Measurements from ENCODE around the gene SECISBP2. TPM values are rescaled to one million over a fixed set of nuclear protein-coding genes. Genes with fewer than 3 reads are reported as not detected.
"Not testable (repeated sequence)": the region's sequence is repeated elsewhere in the genome, so short reads cannot be mapped to it uniquely, and the experiment has no call there.

Gene SECISBP2
- total and polyA plus RNA-seq, 11 donors = 13.0 to 27.5 (median 15.5) TPM

GRCh38 chr9:89293014-89293413, 25.3 kb upstream of the SECISBP2 start:
- 92 to 100% (median 96%) methylated on average over 1 of the region's 1 CpG for WGBS, 4 donors
- Histone ChIP-seq H3K27ac (no peak overlapping the region), H3K9me3 (peaks cover 0 to 7% (median 2%) of the 10 kb centered on the region in 12 donors), H3K27me3 (no peaks in the 10 kb centered on the region), H3K4me3 (no peak overlapping the region), H3K36me3 (no peaks in the 10 kb centered on the region), H3K4me1 (no peaks in the 10 kb centered on the region)
- TF ChIP-seq POLR2A (IDR thresholded peaks at IDR 0.05) (no peak), CTCF (IDR thresholded peaks at IDR 0.05) (no peak)
- ATAC-seq (no peak), DNase-seq (no peak)
- intact Hi-C loops (cut with DNase I) = no loop called here

GRCh38 chr9:89295400-89295799, 22.9 kb upstream of the SECISBP2 start:
- DNase-seq (no peak), ATAC-seq (no peak)
- Histone ChIP-seq H3K4me3 (no peak overlapping the region), H3K36me3 (no peaks in the 10 kb centered on the region), H3K9me3 (peaks cover 0 to 7% (median 2%) of the 10 kb centered on the region in 12 donors), H3K27me3 (no peaks in the 10 kb centered on the region), H3K27ac (no peak overlapping the region), H3K4me1 (no peaks in the 10 kb centered on the region)
- no peak for TF ChIP-seq CTCF (IDR thresholded peaks at IDR 0.05)
- TF ChIP-seq POLR2A (IDR thresholded peaks at IDR 0.05) = no peak
- intact Hi-C loops (cut with DNase I) = no loop called here
- WGBS, 4 donors = 38 to 49% (median 41%) methylated on average over 5 of the region's 5 CpGs

- H3K9me3 ChIP-seq; H3K27me3 ChIP-seq; DNase-seq; ATAC-seq; H3K27ac ChIP-seq; H3K4me3 ChIP-seq; H3K4me1 ChIP-seq; intact Hi-C loops (cut with DNase I); H3K36me3 ChIP-seq: not testable (repeated sequence)
- 45 to 55% (median 54%) methylated on average over 2 of the region's 2 CpGs for WGBS, 4 donors
These were observed 16.3 kb upstream of the SECISBP2 start for GRCh38 chr9:89301996-89302395.

GRCh38 chr9:89304020-89304833, 14.1 kb upstream of the SECISBP2 start:
- no peak for ATAC-seq
- no peaks in the 10 kb centered on the region for H3K27me3 ChIP-seq
- peaks cover 0 to 4% (median under 1%) of the 10 kb centered on the region in 12 donors for H3K4me1 ChIP-seq
- 84 to 88% (median 85%) methylated on average over 7 of the region's 7 CpGs for WGBS, 4 donors
- no peaks in the 10 kb centered on the region for H3K9me3 ChIP-seq
- no peak overlapping the region for H3K27ac ChIP-seq
- no peak for DNase-seq
- no peak overlapping the region for H3K4me3 ChIP-seq
- peaks cover 0 to 10% (median 0%) of the 10 kb centered on the region in 9 donors for H3K36me3 ChIP-seq
- intact Hi-C loops (cut with DNase I) = no loop called here
- TF ChIP-seq POLR2A (IDR thresholded peaks at IDR 0.05) (no peak), CTCF (IDR thresholded peaks at IDR 0.05) (no peak)

Measured in heart left ventricle (tissue), 16 donors.